Fibroblast of peridontal ligament (primary cell): ENCODE results near the gene SLC25A51.
"Not testable (repeated sequence)": the region's sequence is repeated elsewhere in the genome, so short reads cannot be mapped to it uniquely, and the experiment has no call there.

Experiments used
- DNase-seq: peaks from one replicate; pipeline ENCODE4 v3.0.0-alpha.2; 2010; ENCODE audit errors: extremely low read depth

Gene SLC25A51

DNA sequence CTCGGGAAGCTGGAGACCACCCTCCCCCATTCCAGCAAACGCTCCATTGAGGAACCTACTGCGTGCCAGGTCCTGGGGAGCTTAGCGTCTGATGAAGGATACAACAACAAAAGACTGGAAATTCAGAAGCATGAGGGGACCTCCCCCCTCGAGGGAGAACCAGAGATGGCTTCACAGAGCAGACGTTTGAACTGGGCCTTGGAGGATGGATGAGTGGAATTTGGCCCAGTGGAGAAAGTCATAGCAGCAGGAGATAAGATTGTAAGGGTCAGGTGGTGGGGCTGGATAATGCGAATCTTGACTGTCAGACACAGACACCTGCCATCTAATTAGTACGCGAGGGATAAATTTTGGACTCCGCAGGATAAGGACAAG is 1.2 kb upstream of the SLC25A51 start:
- no peak for DNase-seq

DNA sequence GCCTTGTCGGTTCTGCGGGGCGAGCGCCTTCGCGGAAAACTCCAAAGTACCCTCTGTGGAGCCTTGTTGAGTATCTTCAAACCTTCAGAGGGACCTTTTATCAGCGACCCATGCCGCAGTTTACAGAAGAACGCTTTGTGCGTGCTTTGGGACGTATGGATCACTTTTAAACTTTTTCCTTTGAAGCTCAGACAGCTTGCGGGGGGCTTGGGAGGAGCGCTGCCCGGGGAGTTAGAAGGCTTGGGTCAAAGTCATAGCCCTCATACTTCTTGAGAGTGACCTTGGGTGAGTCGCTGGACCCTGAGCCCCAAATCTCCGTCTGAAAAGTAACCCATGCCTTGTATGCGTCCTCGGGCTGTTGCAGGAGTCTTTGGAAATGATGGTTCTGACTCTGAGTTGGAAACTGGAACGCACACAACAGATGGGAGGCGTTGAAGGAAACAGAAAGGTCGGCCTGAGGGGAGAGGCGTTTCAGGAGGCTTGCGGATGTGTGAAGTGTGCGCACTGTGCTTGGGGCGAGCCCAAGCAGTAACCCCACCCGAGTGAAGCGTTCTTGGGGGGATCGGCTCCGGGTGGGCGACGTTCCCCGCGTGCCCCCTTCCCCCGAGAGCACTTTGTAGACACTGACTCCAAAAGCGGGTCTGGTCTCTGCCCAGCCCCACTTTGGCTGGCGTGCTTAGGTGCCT is 661 bp upstream of the SLC25A51 start:
- DNase-seq: peak; percentile 67

DNA sequence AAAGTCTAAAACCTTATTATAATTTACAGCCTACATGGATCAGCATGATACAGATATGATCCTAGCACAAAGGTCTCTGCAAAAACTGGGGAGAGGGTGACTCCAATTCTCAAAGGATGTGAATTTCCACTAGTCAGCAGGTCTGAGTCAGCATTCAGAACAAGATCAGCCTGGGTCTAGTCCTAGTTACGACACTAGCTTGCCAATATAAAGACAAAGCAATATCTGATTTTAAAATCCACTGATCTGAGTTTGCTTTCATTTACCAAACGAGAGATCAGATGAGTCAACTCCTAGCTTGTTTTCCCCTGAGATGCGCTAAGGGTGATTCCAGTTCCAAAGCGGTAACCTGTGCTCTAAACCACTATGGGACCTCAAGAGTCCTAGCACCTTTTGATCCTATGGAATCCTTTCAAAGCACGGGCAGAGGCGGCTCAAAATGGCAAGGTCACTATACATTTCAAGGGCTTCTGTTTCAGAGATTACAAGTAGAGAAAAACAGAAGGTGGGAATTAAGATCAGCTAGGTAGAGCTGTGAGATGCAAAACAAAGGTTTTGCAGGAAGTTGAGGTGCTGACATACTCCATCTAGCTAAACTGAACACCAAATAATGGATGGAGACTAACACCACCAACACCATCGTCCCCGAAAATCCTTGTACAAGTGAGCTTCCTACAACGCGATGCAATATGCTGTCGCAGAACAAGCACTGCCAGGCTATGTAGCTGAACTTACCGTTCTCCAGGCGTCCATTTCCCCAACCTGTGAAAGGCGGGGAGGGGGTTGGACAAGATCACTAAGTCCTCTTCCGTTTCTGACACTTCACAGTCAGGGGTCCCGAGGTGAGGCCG is 906 bp downstream of the SLC25A51 start:
- DNase-seq: peak; percentile 54

DNA sequence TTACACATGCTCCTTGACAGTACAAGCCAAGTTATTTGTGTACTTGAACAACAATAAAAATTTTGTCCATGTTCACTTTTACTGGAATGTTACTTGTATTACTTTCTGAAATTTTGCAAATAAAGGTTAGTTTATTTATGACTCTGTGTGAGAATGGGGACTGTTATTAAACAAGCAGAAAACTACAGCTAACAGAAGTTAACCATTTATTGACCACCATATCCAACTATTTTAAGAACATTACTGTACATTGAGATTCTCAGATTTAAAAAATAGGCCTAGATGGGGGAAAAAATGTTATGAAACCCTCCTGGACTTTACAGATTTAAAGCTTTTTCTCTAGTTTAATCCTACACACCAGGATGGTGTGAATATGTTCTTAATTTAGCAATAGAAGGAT is 1.8 kb downstream of the SLC25A51 start:
- DNase-seq: no peak

DNA sequence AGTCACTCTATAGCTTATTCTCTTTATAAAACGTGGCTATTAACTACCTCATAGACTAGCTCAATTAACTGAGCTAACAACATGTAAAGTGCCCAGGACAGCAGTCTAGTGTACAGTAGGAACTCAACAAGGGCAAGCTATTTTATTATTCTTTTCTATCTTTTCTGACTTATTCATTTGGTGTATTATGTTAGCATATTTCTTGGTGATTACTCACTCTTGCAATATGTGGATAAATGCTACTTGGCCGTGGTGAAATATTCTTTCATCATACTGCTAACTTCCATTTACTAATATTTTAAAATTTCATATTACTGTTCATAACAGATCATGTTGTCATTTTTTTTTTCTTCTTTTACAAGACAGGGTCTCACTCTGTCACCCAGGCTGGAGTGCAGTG is 4.9 kb downstream of the SLC25A51 start:
- DNase-seq: peak; percentile 78

DNA sequence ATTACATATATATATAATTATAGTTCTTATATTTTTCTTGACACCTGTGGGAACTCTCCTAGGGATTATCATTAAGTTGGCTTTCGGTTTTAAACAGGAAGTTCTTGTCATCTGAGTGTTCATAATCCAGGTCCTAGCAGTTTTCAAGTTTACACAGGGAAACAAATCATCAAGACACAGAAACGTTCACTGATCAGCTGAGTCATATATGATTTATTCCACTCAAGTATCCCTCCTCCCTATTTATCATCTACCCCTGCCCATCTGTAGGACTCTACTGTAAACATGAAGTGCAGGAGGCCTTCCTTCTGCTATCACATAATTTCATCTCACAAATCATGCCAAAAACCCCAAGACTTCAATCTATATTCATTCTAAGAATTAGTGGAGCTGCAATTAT is 6.3 kb downstream of the SLC25A51 start:
- no peak for DNase-seq

DNA sequence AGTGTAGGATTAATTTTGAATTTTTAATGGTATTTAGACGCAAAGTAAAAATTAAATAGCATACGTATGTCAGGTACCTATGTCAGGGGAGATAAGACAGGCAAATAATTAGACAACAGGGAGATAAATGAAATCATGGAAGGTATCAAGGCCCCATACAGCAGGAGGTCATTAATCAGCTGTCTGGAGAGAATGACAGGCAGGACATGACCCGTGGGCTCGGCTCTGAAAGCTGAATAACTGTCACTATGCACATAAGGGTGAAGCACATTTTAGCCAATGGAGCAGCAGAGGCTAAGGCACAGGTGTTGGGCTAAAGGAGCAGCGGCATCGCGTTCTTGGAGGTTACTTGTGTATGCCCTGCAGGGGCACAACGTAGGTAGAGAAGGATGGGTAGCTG is 11.9 kb downstream of the SLC25A51 start:
- DNase-seq: no peak

DNA sequence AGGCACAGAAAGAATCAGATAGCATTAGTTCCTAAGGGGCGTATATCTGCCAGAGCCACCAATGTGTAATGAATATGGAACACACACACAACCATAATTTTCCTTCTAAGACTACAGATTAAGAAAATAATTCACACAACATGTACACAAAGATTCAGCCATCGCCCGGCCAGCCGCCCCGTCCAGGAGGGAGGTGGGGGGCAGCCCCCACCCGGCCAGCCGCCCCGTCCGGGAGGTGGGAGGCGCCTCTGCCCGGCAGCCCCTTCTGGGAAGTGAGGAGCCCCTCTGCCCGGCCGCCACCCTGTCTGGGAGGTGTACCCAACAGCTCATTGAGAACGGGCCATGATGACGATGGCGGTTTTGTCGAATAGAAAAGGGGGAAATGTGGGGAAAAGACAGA is 12.9 kb downstream of the SLC25A51 start:
- not testable (repeated sequence) for DNase-seq

DNA sequence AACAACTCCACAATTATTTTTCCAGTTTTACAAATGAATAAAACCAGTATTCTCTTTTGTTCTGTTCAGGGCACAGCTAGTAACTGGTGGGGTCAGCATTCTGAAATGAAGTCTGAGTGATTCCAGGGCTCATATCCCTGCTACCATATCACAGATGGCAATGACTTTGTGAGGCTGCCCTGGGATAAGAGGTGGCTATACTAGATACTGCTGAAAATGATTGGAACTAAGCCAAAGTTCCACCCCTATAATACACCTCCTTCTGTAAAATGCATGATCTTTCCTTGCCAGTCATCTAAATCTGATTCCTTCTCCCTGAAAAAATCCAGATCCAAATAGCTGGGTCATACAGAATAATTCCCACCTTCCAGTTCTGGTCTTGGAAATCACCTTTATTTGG is 14.4 kb downstream of the SLC25A51 start:
- no peak for DNase-seq

DNA sequence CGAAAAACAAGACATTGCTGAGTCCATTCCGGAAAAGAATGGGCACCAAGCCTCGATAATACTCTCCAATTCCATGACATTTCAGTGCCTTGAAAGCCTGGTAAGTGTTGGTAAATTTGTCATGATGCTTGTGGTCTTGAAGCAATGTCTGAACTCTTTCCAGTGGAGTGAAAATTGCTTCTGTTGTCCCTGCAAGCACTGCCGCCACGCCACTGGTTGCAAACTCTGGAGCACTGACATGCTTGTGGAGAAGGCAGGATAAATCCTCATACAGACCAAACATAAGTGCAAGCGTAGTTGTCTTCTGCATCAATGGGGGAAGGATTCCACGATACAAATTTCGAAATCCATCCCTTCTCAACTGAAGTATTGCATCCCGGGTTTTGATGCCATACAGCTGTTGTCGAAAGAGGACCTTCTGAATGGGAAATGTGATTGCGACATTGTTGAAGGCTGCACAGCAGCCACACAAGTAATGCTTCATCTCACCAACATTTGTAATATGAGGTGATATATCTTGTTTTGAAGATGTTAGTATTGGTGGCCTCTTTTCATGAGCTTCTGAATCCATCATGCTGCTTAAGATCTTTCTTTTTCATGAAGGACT is 15.8 kb downstream of the SLC25A51 start:
- DNase-seq: peak; percentile 12

DNA sequence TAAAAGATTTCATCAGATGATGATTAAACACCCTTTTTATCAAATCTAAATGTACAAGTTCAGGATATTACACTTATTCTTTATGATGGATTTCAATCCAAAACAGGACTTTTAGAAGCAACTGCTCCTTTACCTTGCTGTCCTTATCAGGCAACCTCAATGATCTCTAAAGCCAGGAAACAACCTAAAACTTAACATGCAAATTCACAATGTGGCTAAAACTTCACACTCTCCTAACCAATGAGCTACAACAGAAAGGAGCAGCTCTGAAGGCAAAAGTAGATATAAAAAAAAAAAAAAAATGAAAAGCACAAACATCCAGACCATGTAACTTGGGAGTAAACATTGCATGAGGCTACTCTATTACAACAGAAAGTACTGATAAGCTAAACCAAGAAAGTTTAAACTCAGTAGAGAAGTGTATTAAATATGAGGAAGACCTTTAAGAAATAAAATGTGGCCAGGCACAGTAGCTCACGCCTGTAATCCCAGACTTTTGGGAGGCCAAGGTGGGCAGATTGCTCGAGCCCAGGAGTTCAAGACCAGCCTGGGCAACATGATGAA is 22.9 kb downstream of the SLC25A51 start:
- no peak for DNase-seq

DNA sequence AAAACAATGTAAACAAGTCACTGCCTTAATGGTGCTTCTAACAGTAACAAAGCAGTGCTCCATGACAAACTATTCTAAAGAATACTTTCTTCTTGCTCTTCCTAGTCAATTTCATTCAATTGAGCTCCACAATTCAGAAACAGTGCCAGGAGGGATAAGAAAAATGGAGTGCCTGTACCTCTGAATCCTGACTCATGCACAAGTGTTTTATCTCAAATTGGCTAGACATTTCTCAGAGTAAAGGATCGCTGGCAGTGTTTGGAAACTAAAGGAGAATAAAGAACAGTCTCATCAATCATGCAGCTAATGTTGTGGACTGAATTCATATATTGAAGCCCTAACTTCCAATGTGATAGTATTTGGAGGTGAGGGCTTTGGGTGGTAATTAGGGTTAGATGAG is 27.6 kb downstream of the SLC25A51 start:
- no peak for DNase-seq

DNA sequence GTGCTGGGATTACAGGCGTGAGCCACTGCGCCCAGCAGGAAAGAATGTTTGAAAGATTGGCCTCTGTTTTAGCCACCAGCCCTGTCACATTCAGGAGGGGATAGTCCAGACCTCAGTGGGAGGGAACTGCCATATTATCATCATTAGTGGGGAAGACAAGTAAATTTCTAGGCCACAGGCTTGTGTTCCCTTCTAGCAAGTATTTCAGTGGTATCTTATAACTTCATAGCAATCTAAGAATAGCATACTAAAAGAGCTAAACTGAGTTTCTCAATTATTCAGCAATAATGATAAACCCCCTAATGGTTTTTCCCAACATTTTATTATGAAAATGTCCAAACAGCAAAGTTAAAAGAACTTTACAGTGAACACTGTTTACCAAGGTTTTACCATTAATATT is 30.0 kb downstream of the SLC25A51 start:
- DNase-seq: no peak

DNA sequence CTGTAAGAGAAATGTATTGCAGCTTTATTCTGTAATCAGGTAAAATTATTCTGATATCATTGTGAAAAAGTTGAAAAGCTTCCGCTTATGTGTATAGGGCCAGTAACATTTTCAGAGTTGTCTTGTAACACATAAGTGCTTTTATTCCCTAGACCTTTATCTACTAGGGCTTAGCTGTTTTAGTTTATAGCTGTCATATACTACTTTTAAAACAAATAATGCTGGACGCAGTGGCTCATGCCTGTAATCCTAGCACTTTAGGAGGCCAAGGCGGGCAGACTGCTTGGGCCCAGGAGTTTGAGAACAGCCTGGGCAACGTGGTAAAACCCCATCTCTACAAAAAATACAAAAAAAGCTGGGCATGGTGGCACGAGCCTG is 33.1 kb downstream of the SLC25A51 start:
- DNase-seq: no peak

DNA sequence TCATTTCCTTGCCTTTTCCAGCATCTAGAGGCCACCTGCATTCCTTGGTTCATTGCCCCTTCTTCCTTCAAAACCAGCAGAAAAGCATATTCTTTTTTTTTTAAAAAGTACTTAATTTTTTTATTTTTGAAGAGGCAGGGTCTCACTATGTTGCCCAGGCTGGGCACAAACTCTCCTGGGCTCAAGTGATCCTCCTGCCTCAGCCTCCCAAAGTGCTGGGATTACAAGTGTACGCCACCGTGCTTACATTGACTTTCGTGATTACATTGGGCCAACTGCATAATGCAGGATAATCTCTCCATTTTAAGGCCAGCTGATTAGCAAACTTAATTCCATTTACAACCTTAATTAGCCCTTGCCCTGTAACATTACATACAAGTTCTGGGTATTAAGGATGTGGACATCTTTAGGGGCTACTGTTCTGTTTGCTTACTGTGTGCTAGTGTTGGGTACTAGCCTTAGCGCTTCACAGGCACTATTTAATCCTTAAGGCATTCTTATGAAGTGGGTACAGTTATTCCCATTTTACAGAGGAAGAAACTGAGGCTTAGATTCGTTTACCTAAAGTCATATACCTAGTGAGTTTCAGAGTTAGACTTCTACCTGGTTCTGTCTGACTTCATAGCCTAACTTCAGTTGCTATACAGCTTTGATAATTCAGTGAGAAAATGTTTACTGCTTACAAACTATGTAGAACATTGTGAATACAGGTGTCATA is 33.7 kb downstream of the SLC25A51 start:
- DNase-seq: no peak

DNA sequence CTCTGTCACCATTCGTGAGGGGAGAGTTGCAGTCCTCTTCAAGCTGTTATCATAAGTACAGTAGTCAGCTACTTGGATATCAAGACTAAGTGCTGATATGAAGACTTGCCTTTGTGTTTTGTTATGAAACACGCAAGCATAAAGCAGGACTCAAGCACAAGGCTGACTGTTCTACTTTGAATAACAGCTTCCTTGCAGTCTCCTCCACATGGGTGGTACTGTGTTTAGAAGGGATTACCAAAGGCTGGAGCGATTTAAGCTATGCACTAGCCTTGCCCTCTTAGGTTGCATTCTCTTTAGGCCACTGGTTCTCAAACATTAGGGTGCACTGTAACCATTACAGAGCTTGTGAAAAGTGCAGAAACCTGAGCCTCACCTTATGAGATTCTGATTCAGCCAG is 41.4 kb downstream of the SLC25A51 start:
- no peak for DNase-seq

DNA sequence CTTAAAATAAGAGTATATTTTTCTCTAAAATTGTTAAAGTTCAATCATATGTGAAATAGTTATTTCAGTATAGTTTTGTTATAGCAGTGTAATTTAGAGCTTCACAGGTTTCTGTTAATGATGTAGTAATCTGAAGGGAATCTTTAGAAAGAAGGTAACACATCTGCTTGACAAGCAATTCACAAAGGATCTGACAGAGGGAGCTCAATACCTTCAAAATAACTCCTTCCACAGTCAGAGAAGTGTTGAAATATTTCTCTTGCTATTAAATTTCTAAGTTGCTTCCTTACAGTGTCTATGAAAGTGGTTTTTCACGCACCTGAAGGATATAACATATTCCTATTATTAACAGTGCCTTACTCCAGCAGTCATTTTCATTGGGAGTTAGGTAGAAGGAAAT is 44.9 kb downstream of the SLC25A51 start:
- DNase-seq: peak; percentile 27

DNA sequence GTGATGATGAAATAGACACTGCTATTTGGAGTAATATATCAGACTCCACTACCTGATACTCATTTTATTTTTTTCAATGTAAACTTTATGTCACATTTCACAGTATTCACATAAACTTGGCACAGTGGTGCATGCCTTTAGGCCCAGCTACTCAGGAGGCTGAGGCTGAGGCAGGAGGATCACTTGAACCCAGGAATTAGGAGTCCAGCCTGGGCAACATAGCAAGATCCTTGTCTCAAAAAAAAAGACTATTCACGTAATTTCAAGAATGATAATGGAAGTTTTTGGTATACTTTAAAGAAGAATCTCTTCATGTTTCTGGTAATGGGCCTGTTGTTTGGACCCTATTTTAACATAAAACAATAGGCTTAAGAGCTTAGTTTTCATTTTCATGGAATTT is 47.4 kb downstream of the SLC25A51 start:
- DNase-seq: no peak

DNA sequence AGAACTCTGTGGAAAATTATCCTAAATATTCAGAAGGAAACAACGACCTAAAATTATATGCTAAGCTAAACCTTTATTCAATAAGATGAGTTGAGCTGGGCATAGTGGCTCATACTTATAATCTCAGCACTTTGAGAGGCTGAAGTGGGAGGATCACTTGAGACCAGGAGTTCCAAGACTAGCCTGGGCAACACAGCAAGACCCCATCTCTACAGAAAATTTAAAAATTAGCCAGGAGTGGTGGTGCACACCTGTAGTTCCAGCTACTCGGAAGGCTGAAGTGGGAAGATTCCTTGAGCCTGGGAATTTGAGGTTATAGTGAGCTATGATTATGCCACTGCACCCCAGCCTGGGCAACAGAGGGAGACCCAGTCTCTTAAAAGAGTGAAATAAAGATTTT is 51.7 kb downstream of the SLC25A51 start:
- DNase-seq: no peak

DNA sequence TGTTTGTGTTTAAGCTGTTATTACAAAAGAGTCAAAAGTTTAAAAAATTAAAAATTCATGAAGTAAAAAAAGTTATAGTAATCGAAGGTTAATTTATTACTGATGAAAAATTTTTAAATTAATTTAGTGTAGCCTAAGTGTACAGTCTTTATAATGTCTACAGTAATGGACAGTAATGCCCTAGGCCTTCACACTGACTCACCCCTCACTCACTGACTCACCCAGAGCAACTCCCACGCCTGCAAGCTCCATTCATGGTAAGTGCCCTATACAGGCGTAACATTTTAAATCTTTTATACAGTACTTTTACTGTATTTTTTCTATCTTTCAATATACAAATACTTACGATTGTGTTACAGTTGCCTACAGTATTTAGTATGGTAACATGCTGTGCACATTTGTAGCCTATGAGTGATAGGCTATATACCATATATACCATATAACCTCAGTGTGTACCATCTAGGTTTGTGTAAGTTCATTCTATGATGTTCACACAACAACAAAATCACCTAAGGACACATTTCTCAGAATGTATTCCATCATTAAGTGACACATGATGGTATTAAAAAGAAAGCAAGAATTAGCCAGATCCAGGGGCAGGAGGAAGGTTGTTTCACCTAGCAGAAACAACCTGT is 63.2 kb downstream of the SLC25A51 start:
- peak; percentile 65 for DNase-seq
